Activated CD4-positive, alpha-beta T cell treated with anti-CD3 and anti-CD28 coated beads for 4 hours (primary cell): ENCODE data around the gene FHIP1B.

Source experiments
- DNase-seq, 2 donors: peaks; one replicate each; pipeline ENCODE4 v3.0.0-alpha.2; 2020

Gene FHIP1B

GRCh38 chr11:6238902-6239301, 4.5 kb upstream of the FHIP1B start, which contains the start of gene CNGA4:
TSS of gene CNGA4 (plus strand) at chr11:6239089. CDS start at chr11:6239207, 118 bp downstream.
- no peak for DNase-seq

GRCh38 chr11:6237761-6238302, 3.4 kb upstream of the FHIP1B start:
- DNase-seq: no peak

- DNase-seq: no peak
Measured at GRCh38 chr11:6237266-6237665, 2.8 kb upstream of the FHIP1B start.

GRCh38 chr11:6233984-6234386, 451 bp downstream of the FHIP1B start:
- no peak for DNase-seq

- DNase-seq: no peak
Measured at GRCh38 chr11:6232899-6233298, 1.5 kb downstream of the FHIP1B start.

GRCh38 chr11:6229911-6230310, 4.5 kb downstream of the FHIP1B start:
- no peak for DNase-seq

- DNase-seq: no peak
Measured at GRCh38 chr11:6228520-6228919, 5.9 kb downstream of the FHIP1B start.

- DNase-seq: no peak
Measured at GRCh38 chr11:6225896-6226295, 8.5 kb downstream of the FHIP1B start.

GRCh38 chr11:6225024-6225423, 9.4 kb downstream of the FHIP1B start:
- DNase-seq: no peak

- DNase-seq: no peak
Measured at GRCh38 chr11:6224421-6224820, 10.0 kb downstream of the FHIP1B start.

GRCh38 chr11:6223854-6224253, 10.6 kb downstream of the FHIP1B start:
- no peak for DNase-seq

- DNase-seq: no peak
Measured at GRCh38 chr11:6219359-6219758, 15.1 kb downstream of the FHIP1B start.

- DNase-seq: no peak
Measured at GRCh38 chr11:6217722-6218121, 16.7 kb downstream of the FHIP1B start.

- DNase-seq: no peak
Measured at GRCh38 chr11:6216501-6216900, 17.9 kb downstream of the FHIP1B start.

- DNase-seq: no peak
Measured at GRCh38 chr11:6214530-6214929, 19.9 kb downstream of the FHIP1B start.

- DNase-seq: no peak
Measured at GRCh38 chr11:6210274-6210955, 24.0 kb downstream of the FHIP1B start.

GRCh38 chr11:6209801-6210200, 24.6 kb downstream of the FHIP1B start:
- DNase-seq: no peak

GRCh38 chr11:6206456-6207180, 27.8 kb downstream of the FHIP1B start:
- DNase-seq: no peak

GRCh38 chr11:6205366-6205765, 29.1 kb downstream of the FHIP1B start, which contains the start of gene C11orf42:
TSS of gene C11orf42 (plus strand) at chr11:6205557. CDS start at chr11:6205616, 59 bp downstream.
- DNase-seq: no peak

- no peak for DNase-seq
Measured at GRCh38 chr11:6204706-6205105, 29.7 kb downstream of the FHIP1B start.

GRCh38 chr11:6203327-6203726, 31.1 kb downstream of the FHIP1B start:
- DNase-seq: no peak

GRCh38 chr11:6202041-6202440, 32.4 kb downstream of the FHIP1B start:
- DNase-seq: no peak

GRCh38 chr11:6201481-6201880, 33.0 kb downstream of the FHIP1B start:
- DNase-seq: no peak

GRCh38 chr11:6200975-6201374, 33.5 kb downstream of the FHIP1B start:
- no peak for DNase-seq
